GM18508 (cell line): ENCODE measurements around the gene ALKBH5.

Experiments used
- ATAC-seq: cut with Tn5 transposase; IDR thresholded peaks from one replicate; pipeline ENCODE4 v1.9.1; 2021; ENCODE audit warnings: moderate number of reproducible peaks; ENCODE audit not compliant: insufficient read depth, unreplicated experiment

ALKBH5 gene

DNA sequence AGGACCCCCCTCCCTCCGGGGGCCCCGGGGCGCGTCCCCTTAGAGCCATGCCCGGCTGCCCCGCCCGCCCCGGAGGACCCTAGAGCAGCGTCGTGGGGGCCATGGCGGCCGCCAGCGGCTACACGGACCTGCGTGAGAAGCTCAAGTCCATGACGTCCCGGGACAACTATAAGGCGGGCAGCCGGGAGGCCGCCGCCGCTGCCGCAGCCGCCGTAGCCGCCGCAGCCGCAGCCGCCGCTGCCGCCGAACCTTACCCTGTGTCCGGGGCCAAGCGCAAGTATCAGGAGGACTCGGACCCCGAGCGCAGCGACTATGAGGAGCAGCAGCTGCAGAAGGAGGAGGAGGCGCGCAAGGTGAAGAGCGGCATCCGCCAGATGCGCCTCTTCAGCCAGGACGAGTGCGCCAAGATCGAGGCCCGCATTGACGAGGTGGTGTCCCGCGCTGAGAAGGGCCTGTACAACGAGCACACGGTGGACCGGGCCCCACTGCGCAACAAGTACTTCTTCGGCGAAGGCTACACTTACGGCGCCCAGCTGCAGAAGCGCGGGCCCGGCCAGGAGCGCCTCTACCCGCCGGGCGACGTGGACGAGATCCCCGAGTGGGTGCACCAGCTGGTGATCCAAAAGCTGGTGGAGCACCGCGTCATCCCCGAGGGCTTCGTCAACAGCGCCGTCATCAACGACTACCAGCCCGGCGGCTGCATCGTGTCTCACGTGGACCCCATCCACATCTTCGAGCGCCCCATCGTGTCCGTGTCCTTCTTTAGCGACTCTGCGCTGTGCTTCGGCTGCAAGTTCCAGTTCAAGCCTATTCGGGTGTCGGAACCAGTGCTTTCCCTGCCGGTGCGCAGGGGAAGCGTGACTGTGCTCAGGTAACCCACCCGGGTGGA, 759 bp downstream of the ALKBH5 start:
- ATAC-seq, result no peak

DNA sequence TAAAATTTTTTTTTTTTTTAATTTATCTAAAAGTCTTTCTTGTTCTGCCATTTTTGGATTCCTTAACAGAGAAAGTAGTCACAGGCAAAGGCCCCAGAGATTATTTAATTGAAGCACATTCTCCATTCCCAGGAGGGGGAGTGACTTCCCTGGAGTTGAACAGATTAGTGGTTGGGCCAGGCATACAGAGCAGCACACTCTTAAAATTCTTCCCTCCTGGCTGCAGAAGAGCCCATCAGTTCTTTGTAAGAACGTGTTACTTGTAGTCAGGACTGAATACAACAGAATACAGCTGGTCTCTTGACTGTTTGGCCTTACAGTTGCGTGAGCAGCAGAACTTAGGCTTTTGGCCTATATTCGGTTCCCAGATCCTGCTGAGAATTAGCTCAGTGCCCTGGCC, 1.8 kb downstream of the ALKBH5 start:
- ATAC-seq, result no peak

DNA sequence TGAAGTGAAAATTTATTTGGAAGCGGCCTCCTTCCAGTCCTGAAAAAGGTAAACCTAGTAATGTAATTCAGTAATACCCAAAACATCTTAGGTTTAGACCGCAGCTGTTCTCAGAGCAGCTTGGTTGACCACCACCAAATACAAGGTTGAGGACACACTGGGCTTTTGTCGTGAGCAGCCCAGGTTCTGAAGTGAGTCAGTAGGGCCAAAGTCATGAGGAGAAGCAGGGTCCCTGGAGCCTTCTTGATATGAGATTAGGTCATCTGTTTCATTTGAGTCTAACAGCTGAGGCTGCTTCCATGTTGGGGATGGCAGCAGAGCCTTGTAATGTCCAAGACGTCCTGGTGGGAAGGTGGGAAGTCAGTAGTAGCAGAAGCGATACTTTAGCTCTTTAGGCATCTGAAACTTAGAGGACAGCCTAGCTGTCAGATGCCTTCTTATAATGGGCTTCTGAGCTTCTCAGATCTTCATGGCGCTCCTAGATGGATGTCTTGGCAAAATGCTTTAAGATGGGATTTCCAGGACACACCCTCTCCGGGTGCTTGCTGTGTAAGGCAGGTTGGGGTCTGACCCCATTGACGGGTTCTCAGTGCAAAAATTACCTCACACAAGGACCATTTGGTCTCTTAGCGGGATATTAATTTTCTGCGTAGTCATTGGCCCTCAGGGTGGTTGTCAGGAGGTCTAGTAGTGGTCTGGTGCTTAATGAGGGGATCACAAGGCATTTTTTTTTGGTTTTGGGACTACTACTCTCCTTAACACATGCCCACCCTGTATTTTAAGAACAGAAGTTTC, 2.4 kb downstream of the ALKBH5 start:
- ATAC-seq, result no peak

DNA sequence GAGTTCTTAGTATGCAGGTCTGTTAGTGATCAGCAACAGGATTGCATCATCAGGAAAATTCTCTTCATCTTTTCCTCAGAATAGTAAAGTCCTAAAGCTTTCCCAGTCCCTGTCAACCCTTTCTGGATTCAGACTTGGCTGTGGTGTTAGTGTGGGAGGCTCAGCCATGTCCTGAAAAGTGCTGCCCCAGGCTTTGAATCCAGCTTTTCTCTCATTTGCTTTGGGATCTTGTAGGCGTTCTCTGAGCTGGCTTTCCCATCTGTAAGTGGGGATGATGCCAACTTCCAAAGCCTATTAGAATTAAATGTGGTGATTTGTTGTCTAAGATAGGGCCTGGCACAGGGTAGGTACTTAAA, 3.0 kb downstream of the ALKBH5 start:
- no peak for ATAC-seq

DNA sequence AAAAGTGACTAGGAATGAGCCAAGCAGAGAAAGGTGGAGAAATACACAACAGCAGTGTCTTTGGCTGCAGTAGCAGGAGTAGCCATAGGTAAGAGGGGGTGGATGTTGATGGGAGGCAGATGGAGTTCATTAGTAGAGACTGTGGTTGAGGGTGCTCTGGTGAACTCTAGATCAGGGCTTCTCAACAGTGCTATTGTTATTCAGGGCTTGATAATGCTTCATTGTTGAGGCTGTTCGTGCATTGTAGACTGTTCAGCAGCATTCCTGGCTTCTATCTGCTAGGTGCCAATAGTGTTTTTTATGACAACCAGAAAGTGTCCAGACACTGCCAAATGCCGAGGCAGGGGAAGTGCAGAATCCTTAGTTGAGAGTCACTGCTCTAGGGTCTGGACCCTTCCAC, 3.6 kb downstream of the ALKBH5 start:
- ATAC-seq, result no peak

DNA sequence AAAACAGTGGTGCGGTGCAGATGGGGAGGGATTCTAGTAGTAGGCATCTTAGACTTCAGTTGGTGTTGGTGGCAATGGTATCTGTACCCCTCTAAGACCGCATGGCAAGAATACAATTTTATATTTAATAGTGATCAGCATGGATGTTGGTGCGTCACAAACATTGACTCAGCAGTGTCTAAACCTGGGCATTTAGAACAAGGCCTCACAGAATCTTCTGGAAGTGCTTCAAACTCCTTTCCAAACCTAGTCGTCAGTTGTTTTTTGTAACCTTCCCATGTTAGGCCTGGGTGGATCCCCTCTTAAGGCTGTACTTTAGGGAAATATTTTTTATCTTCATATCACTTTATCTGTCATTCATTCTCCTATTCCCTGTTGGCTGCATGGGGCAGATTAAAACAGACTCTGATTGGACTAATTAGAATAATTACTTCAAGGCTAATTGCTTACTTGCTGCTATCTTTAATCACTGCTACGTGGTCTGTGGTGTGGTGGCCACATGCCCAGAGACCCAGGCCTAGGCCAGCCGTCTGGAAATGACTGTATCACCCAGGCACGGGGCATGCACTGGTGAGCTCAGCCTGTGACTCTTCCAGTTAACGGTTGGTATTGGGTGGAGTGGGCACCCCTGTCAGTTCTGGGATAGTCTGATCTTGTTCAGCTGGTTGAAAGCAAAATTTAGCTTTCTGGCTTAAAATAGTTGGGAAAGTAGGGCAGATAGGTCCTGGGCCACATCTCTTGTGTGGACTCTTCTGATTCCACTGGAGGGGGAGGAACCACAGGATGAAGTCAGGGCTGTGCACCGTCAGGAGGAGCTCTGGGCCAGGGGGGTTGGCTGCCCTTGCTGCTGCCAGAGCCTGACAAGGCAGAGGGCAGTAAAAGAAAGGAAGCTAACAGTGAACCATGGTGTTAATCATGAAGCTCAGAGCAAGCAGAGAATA, 4.5 kb downstream of the ALKBH5 start:
- no peak for ATAC-seq

DNA sequence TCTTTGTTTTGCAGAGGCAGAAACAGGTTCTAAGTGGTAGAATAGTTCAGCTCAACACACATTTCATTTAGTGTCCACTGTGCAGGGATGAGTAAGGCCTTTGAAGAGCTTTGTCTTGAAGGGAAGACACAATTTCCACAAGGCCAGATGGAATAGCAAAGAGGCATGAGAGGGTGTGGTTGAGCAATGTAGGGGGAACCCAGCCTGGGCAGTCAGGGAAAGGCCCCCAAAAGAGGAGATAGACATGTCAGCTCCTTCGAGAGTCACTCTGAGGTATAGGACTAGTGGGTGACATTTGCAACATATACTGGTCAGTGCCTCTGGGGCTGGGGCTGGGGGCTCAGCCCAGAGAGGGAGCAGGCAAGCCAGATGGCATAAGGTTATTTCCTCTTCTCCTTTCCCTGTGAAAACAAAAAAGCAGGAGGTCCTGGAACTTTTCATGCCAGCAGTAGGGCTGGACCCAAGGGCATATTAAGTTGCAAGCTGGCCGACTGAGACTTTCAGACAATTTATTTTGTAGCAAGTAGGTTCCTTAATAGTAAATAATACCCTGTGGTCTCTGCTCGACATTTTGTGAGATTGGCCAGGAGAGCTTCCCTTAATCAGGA, 7.1 kb downstream of the ALKBH5 start:
- no peak for ATAC-seq

DNA sequence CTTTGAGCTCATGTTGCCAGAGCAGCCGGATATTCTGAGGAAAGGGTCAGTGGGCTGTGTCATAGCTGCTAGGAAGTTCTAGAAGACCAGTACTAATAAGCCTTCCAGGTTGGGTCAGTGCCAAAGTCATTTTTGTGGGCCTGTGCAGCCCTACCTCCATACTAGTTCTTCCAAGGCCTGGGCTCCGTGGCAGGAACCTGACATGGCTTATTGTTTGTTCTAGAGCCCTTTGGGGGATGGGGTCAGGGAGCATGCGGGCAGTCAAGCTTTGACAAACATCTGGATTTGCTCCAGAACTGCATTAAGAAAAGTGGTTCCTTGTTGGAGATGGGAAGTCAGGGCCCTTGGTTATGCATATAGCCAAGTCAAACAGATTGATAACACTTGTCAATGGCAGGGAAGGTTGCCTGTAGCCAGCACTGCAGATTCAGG, 7.6 kb downstream of the ALKBH5 start:
- ATAC-seq, result no peak

DNA sequence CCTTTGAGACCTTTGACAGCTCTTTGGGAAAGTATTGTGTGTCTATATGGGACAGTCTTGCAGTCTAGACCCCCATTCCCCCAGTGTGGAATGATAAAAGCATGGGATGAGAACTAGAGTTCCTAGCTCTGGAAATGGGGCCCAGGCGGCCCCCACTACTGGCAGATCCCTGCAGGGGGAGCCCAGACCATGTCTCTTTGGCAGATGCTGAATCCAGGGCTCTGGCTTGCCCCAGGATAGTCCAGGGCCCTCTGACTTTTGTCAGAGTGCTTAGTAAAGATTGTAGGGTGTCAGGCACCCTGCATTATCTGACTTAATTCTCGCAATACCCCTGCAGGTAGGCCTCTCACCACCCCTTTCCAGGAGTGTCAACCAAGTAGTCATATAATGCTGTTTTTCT, 8.3 kb downstream of the ALKBH5 start:
- no peak for ATAC-seq

DNA sequence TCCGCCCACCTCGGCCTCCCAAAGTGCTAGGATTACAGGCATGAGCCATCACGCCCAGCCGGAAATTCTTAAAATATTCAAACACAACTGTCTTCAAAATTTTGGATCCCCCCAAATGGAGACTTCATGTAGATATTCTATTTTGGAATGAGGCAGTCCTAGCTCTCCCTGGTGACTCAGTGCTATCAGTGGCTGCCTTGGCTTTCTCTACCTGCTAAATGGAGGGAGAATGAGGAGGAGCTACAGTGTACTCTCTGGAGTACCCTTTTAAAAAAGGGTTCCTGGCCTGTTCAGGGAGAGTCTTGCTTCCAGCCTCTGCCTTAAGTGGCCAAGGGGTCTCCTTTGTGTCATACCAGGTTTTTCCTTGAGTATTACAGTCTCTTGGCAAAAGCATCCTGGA, 10.8 kb downstream of the ALKBH5 start:
- no peak for ATAC-seq

DNA sequence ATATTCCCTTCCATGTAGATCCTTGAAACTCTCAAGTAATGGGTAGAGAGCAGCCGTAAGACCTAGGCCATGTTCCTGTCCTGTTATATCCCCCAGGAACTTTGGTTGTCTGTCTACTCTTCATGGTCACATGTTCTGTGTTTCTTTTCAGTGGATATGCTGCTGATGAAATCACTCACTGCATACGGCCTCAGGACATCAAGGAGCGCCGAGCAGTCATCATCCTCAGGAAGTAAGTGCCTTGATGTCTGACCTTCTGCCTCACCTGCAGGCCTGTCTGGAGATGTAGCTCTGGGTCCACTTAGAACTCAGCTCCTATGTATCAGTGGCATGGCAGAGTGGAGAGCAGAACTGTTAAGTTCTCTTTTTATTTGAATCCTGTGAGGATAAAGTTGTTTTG, 11.2 kb downstream of the ALKBH5 start:
- no peak for ATAC-seq

DNA sequence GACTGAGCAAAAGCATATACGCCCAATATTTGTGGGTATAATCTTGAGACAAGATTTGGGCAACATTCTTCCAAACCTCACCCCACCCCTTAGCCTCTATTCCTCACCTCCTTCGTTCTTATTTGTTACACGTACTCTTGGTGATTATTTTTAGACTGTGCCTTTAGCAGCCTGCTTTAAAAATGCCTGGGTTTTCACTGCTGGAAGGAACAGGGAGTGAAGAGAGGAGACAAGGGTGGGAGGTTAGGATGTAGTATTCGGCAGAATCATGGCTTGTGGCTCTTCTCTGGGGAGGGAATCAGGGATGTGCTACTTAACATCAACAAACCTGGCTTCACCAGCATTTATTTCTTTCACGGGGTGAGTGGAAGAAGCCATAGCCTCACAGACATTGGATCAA, 11.6 kb downstream of the ALKBH5 start:
- ATAC-seq, result no peak

DNA sequence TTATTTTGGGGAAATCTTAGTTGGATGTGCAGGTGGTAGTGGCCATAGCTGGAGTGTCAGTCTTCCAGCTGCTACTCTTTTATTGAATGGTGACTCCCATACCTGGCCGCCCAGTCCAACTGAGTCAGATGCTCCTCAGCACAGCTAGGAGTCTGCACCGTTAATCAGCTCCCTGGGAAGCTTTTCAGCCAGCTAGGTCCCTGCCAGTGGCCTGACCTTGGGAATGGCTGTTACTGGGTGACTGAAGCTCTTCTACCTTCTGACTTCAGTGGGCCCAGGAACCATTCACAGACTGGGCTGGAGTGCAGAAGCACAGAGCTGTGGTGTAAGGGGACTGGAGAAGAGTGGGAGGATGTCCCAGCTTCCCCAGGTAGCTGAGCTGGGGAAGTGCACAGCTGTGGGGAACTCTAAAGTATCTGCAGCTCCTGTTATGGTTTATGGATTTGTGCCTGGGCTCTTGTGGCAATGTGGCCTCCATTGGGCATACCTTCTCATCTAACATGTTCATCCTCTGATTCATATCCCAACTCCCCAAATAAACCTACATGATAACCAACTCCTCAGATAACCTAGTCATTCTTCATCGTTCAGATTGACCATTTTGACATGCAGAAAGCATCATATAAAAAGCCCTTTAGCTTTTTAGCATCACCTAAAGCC, 14.0 kb downstream of the ALKBH5 start:
- ATAC-seq, result no peak

DNA sequence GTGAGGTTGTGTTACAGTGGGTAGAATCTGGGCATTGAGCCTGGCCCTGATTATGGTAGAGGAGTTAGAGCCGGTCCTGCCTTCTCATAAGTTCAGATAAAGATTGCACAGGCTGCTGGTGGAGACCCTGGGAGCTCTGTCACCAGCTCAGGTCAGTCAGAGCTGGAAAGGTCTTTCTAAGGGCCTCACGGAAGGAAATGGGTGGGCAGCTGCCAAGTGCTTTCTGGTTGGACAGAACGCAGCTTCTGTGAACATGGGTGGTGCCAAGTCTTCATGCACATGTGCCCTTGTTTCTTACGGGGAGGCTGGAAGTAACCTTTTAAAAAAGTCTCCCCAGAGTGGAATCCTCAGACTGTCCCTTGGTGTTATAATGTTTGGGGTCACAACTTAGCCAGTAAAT, 14.9 kb downstream of the ALKBH5 start:
- no peak for ATAC-seq

DNA sequence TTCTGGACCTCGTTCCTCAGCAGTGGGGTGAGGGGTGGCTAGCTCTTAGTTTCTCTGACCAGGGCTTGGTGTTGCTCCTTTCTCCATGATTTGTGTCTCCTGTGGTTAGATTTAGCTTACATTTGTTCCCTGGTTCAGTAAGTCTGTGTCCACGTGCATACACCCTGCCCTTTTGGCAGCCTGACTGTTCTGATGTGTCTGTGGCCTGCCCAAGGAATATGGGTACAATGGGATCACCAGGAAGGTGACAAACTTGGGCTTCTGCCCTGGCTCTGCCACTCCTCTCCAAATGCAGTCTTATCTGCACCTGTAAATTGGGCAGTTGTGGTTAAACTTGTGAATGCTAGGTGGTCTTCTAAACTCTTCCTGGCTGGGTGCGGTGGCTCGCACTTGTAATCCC, 17.5 kb downstream of the ALKBH5 start:
- ATAC-seq, result no peak

DNA sequence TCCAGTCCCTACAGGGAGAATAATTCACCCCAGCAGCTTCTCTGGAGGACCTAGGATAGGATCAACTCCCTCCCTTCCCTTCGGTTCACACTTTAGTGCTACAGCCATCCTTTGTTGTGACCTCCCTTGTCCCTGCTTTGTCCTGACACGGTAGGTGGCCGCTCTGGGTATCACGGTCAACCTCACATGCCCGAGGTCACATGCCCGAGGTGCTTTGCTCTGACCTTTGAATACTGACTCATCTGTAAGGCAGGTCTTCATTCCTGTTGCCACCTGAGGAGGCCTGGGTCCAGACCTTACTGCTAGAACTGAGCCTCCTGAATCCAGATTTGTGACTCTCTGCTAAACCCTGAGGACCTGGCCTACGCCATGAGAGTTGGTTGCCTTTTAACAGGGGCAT, 19.7 kb downstream of the ALKBH5 start:
- ATAC-seq, result no peak

DNA sequence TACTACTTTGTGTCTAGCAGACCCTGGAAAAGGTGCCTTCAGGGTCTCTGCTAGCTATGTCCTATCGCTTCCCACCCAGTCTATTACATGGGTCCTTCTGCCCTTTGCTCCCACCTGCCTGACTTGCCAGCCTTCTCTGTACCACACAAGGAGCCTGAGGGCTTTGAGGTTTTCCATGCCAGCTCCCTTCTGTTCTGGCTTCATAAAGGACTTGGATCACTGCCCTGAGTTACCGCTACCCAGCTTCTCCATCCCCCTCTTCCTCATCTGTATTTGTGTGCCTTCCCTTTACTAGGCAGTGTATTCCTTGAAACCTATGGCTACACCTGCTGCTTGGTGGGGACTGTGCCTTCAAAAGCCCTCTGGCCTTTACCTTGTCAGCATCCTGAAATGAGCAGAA, 22.2 kb downstream of the ALKBH5 start:
- ATAC-seq, result no peak

DNA sequence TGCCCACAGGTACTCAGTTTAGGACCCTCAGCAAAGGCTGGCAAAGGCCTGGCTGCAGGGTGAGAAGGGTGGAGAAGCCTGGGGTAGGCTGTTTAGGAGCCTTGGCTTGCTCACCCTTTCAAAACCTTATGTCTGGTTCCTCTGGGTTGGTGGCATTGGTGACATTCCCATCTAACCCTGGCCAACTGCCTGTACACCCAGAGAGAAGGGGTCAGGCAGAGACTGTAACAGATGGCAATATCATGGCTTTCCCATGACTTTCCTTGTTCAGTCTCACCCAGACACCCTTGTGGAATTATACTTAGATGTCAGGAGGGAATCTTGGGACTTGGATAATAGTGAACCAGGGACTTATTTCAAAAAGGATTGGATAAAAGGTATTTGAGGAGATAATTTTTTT, 23.3 kb downstream of the ALKBH5 start:
- ATAC-seq, result no peak

DNA sequence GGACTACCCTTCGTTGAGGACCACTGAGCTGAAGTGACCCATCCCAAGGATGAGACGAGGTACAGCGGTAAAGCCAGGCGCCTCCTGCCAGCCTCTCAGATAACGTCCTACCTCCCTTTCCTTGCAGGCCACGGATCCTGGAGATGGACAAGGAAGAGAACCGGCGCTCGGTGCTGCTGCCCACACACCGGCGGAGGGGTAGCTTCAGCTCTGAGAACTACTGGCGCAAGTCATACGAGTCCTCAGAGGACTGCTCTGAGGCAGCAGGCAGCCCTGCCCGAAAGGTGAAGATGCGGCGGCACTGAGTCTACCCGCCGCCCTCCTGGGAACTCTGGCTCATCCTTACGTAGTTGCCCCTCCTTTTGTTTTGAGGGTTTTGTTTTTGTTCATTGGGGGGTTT, 24.5 kb downstream of the ALKBH5 start:
- ATAC-seq, result no peak
